Adrenal gland (tissue), 12 donors: ENCODE measurements around the gene TNFSF9. TPM values are rescaled to one million over a fixed set of nuclear protein-coding genes. Genes with fewer than 3 reads are reported as not detected.
A peak's percentile ranks its signal among the peaks of the same experiment; 100 is the strongest.

Source experiments
- DNase-seq, 7 donors: peaks; one replicate each; pipeline ENCODE4 v3.0.0-alpha.2; 2019 to 2020
- H3K27ac ChIP-seq, 5 donors: fragments of 200-600 bp; sonication (generic) in 4 of 5; 1 replicate in 3 of 5; 2 replicates in 2 of 5; pipeline versions ENCODE4 v1.5.1 to v1.8.0; 2016 to 2020; ENCODE audit warnings: mild to moderate bottlenecking in 1 of 5
- H3K27me3 ChIP-seq: fragments of 200-600 bp; 2 replicates; pipeline ENCODE4 v1.8.0; 2021
- H3K36me3 ChIP-seq, 2 donors: fragments of 200-600 bp; replicated peaks in 1 of 2; 1 replicate in 1 of 2; 2 replicates in 1 of 2; pipeline versions ENCODE4 v1.5.1 to v1.8.0; 2018 to 2022
- H3K4me1 ChIP-seq, 2 donors: fragments of 200-600 bp; replicated peaks in 1 of 2; 1 replicate in 1 of 2; 2 replicates in 1 of 2; pipeline versions ENCODE4 v1.5.1 to v1.8.0; 2018 to 2021
- H3K4me3 ChIP-seq, 4 donors: fragments of 200-600 bp; sonication (generic) in 3 of 4; one replicate each; pipeline ENCODE4 v1.5.1; 2016 to 2018
- H3K9me3 ChIP-seq, 3 donors: fragments of 200-600 bp; sonication (generic) in 1 of 3; replicated peaks in 1 of 3; 1 replicate in 2 of 3; 2 replicates in 1 of 3; pipeline versions ENCODE4 v1.5.1 to v1.8.0; 2016 to 2021
- POLR2A ChIP-seq, 2 donors: fragments of 450-650 bp; IDR thresholded peaks; one replicate each; pipeline ENCODE4 v1.6.1; 2017; ENCODE audit warnings: antibody characterized with exemption in 2 of 2, mild to moderate bottlenecking in 2 of 2, moderate library complexity in 1 of 2
- WGBS, 4 donors: extraction: QIAGEN DNeasy Blood & Tissue Kit in 2 of 4; methylation state at CpG; one replicate each; pipeline versions ENCODE4 v1.1.5 to v1.1.7; 2013 to 2017; 5-methylcytosine and 5-hydroxymethylcytosine counted together
- intact Hi-C, 2 donors: fragments of 100-400 bp; cut with DNase I; formaldehyde crosslinking; loops; one replicate each; pipeline versions ENCODE4 v1.14.1 to v1.15.0; 2022 to 2023
- polyA plus RNA-seq, 3 donors: library from polyadenylated mRNA; stranded (reverse); fragments of 200-250 nt in 2 of 3; fragments of 350-450 nt in 1 of 3; fragmentation: Illumina TruSeq in 1 of 3; extraction: RNeasy Lipid Tissue Mini Kit (QIAGEN cat#74804) in 1 of 3; gene quantifications; one replicate each; pipeline ENCODE4 v1.2.3, GENCODE V29; 2013 to 2014
- total RNA-seq, 9 donors: library from RNA; depleted of rRNA in 4 of 9; stranded (reverse); fragments of >200 nt in 4 of 9; fragments of 120-200 nt in 1 of 9; fragmentation: NEBNext Ultra II Directional in 1 of 9; extraction: Animal tissue kit (Norgen Biotek cat#: 25700) in 1 of 9; gene quantifications; one replicate each; pipeline versions ENCODE4 v1.1.0 to v1.2.4, GENCODE V29; 2013 to 2023
- TF ChIP-seq, protein P1 (sequence below), 6 experiments: fragments of 450-650 bp in 4 of 6; fragments of 200-600 bp in 2 of 6; sonication (generic) in 1 of 6; IDR thresholded peaks; 1 replicate in 5 of 6; 2 replicates in 1 of 6; pipeline versions ENCODE4 v1.5.1 to v1.8.0; 2016 to 2021; ENCODE audit warnings: antibody characterized with exemption in 6 of 6, mild to moderate bottlenecking in 2 of 6, moderate library complexity in 1 of 6
- donor health status: healthy with polysubstance abuse.
- donor health status: Bipolar disorder and iron deficiency.
- donor health status: DM: yes; HTN: yes; CAD: no.
- donor health status: DM: no; HTN: no; CAD: no.
- donor health status: DM: no; HTN: no; CAD: no.
- donor health status: DM: yes; HTN: yes; CAD: no.

TNFSF9 gene
- total and polyA plus RNA-seq, 12 donors = 0.16 to 1.6 (median 0.58) TPM; not detected in 1

- Histone ChIP-seq H3K4me1 (peaks cover 11 to 15% of the 10 kb centered on the region in 2 donors), H3K9me3 (no peaks in the 10 kb centered on the region), H3K4me3 (peak overlapping the region in 1 of 4 donors; percentile 56), H3K27me3 (peaks cover 6% of the 10 kb centered on the region), H3K27ac (peak overlapping the region in 1 of 5 donors; percentile 47), H3K36me3 (no peaks in the 10 kb centered on the region)
- 54 to 77% (median 62%) methylated on average over 2 of the region's 2 CpGs for WGBS, 4 donors
- intact Hi-C loops = loop anchor here in 1 of 2 donors (10.0 kb wide), 1 partner anchor 205 kb away; the partner anchor contains the start of genes GPR108 and TRIP10
- no peak for DNase-seq
- no peak for TF ChIP-seq POLR2A (IDR thresholded peaks at IDR 0.05)
- TF ChIP-seq, protein P1, sequence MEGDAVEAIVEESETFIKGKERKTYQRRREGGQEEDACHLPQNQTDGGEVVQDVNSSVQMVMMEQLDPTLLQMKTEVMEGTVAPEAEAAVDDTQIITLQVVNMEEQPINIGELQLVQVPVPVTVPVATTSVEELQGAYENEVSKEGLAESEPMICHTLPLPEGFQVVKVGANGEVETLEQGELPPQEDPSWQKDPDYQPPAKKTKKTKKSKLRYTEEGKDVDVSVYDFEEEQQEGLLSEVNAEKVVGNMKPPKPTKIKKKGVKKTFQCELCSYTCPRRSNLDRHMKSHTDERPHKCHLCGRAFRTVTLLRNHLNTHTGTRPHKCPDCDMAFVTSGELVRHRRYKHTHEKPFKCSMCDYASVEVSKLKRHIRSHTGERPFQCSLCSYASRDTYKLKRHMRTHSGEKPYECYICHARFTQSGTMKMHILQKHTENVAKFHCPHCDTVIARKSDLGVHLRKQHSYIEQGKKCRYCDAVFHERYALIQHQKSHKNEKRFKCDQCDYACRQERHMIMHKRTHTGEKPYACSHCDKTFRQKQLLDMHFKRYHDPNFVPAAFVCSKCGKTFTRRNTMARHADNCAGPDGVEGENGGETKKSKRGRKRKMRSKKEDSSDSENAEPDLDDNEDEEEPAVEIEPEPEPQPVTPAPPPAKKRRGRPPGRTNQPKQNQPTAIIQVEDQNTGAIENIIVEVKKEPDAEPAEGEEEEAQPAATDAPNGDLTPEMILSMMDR (IDR thresholded peaks at IDR 0.05) = no peak
Observed at GRCh38 chr19:6529937-6530385, 865 bp upstream of the TNFSF9 start.

GRCh38 chr19:6531163-6531955, 533 bp downstream of the TNFSF9 start:
- peaks cover 6% of the 10 kb centered on the region for H3K27me3 ChIP-seq
- WGBS, 4 donors = 9 to 22% (median 15%) methylated on average over 21 to 56 of the region's 57 CpGs
- H3K4me3 ChIP-seq = peak overlapping the region in 2 of 4 donors; percentile 33 to 56
- TF ChIP-seq, protein P1 (IDR thresholded peaks at IDR 0.05) = no peak
- no peak for TF ChIP-seq POLR2A (IDR thresholded peaks at IDR 0.05)
- intact Hi-C loops = no loop called here
- DNase-seq = peak in 1 of 7 donors; percentile 39
- peak overlapping the region in 2 of 5 donors; percentile 47 to 57 for H3K27ac ChIP-seq
- no peaks in the 10 kb centered on the region for H3K36me3 ChIP-seq
- H3K4me1 ChIP-seq = peaks cover 11 to 15% of the 10 kb centered on the region in 2 donors
- no peaks in the 10 kb centered on the region for H3K9me3 ChIP-seq

GRCh38 chr19:6531956-6532243, 1.1 kb downstream of the TNFSF9 start:
- no peak for DNase-seq
- Histone ChIP-seq H3K9me3 (no peaks in the 10 kb centered on the region), H3K36me3 (no peaks in the 10 kb centered on the region), H3K4me1 (peaks cover 11 to 15% of the 10 kb centered on the region in 2 donors), H3K27ac (no peak overlapping the region), H3K27me3 (peaks cover 6% of the 10 kb centered on the region), H3K4me3 (peak overlapping the region in 1 of 4 donors; percentile 56)
- 42 to 54% (median 52%) methylated on average over 5 of the region's 5 CpGs for WGBS, 4 donors
- intact Hi-C loops = no loop called here
- TF ChIP-seq, protein P1 (IDR thresholded peaks at IDR 0.05) = no peak
- TF ChIP-seq POLR2A (IDR thresholded peaks at IDR 0.05) = no peak

DNA sequence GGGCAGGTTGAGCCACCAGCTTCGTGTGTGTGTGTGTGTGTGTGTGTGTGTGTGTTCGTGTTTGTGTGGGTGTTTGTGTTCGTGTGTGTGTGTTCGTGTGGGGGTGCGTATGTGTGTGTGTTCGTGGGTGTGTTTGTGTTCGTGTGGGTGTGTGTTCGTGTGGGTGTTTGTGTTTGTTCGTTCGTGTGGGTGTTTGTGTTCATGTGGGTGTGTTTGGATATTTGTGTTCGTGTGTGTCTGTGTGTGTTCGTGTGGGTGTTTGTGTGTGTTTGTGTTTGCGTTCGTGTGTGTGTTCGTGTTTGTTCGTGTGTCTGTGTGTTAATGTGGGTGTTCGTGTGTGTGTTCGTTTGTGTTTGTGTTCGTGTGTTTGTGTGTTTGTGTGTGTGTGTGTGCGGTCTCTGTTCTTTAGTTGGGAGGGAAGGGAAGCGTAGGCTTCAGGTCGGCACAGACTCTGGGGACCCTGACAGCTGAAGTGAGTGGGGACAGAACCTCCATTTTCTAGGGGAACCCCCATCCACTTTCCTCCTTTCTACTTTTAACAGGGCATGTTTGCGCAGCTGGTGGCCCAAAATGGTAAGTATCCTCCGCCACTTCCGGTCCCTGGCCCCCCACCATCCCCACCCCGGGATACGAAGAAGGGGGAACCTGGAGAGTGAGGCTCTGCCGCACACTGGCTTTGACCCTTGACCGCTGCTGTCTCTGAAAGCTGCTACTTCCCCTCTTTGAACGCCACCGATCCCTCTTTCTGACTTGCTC, 1.6 kb downstream of the TNFSF9 start:
- Histone ChIP-seq H3K27ac (no peak overlapping the region), H3K4me3 (no peak overlapping the region), H3K4me1 (peaks cover 11 to 15% of the 10 kb centered on the region in 2 donors), H3K36me3 (no peaks in the 10 kb centered on the region), H3K27me3 (peaks cover 6% of the 10 kb centered on the region), H3K9me3 (no peaks in the 10 kb centered on the region)
- WGBS, 4 donors = 40 to 58% (median 47%) methylated on average over 29 to 31 of the region's 31 CpGs
- DNase-seq = no peak
- intact Hi-C loops = no loop called here
- TF ChIP-seq, protein P1 (IDR thresholded peaks at IDR 0.05) = no peak
- no peak for TF ChIP-seq POLR2A (IDR thresholded peaks at IDR 0.05)
